Esophagus muscularis mucosa (tissue), 4 donors: ENCODE measurements around the gene CELF4. TPM values are rescaled to one million over a fixed set of nuclear protein-coding genes. Genes with fewer than 3 reads are reported as not detected.

Experiments
- DNase-seq: peaks from one replicate; pipeline ENCODE4 v3.0.0-alpha.2; 2017; ENCODE audit errors: extremely low spot score
- H3K27ac ChIP-seq, 4 donors: fragments of 200-600 bp; sonication (generic); replicated peaks in 1 of 4; 1 replicate in 3 of 4; 2 replicates in 1 of 4; pipeline ENCODE4 v1.5.1; 2016 to 2019; ENCODE audit warnings: mild to moderate bottlenecking in 1 of 4
- H3K27me3 ChIP-seq, 4 donors: fragments of 200-600 bp; sonication (generic); one replicate each; pipeline versions ENCODE4 v1.5.1 to v1.6.0; 2016 to 2019
- H3K36me3 ChIP-seq, 4 donors: fragments of 200-600 bp; sonication (generic); one replicate each; pipeline ENCODE4 v1.5.1; 2016 to 2019
- H3K4me1 ChIP-seq, 4 donors: fragments of 200-600 bp; sonication (generic); one replicate each; pipeline ENCODE4 v1.5.1; 2016 to 2019
- H3K4me3 ChIP-seq, 4 donors: fragments of 200-600 bp; sonication (generic); 1 replicate in 2 of 4; 2 replicates in 2 of 4; pipeline ENCODE4 v1.5.1; 2016 to 2019; ENCODE audit warnings: mild to moderate bottlenecking in 4 of 4, moderate library complexity in 1 of 4
- H3K9me3 ChIP-seq, 4 donors: fragments of 200-600 bp; sonication (generic); 1 replicate in 3 of 4; 2 replicates in 1 of 4; pipeline ENCODE4 v1.5.1; 2016 to 2019
- CTCF ChIP-seq, 3 experiments: fragments of 200-600 bp in 2 of 3; fragments of 450-650 bp in 1 of 3; sonication (generic) in 2 of 3; IDR thresholded peaks; one replicate each; pipeline ENCODE4 v1.5.1; 2017 to 2019; ENCODE audit warnings: antibody characterized with exemption in 3 of 3, mild to moderate bottlenecking in 2 of 3, moderate library complexity in 1 of 3
- EP300 ChIP-seq: sonication (generic); formaldehyde crosslinking; IDR thresholded peaks from one replicate; pipeline ENCODE4 v1.6.1; 2017; ENCODE audit warnings: antibody characterized with exemption
- POLR2A ChIP-seq: fragments of 450-650 bp; IDR thresholded peaks from one replicate; pipeline ENCODE4 v1.6.1; 2017; ENCODE audit warnings: antibody characterized with exemption, moderate library complexity, mild to moderate bottlenecking, low read depth
- POLR2AphosphoS5 ChIP-seq, 2 donors: sonication (generic); formaldehyde crosslinking; IDR thresholded peaks; one replicate each; pipeline ENCODE4 v1.6.1; 2017; ENCODE audit warnings: antibody characterized with exemption in 2 of 2
- WGBS: methylation state at CpG from one replicate; pipeline ENCODE4 v1.1.5; 2018; 5-methylcytosine and 5-hydroxymethylcytosine counted together
- intact Hi-C: fragments of 100-400 bp; cut with DNase I; formaldehyde crosslinking; loops from one replicate; pipeline ENCODE4 v1.15.1; 2023
- total RNA-seq, 4 donors: library from RNA; depleted of rRNA; stranded (reverse); fragments of >200 nt; gene quantifications; one replicate each; pipeline versions ENCODE4 v1.1.0 to v1.2.1, GENCODE V29; 2016

Gene CELF4
- total RNA-seq, 4 donors from 2014 or later, result 0.86 to 1.8 (median 1.7) TPM

- 72% methylated on average over 5 of the region's 11 CpGs for WGBS
- peaks cover 0 to 96% (median 2%) of the 10 kb centered on the region in 4 donors for H3K27me3 ChIP-seq
- H3K9me3 ChIP-seq, result no peaks in the 10 kb centered on the region
- H3K4me1 ChIP-seq, result no peaks in the 10 kb centered on the region
- H3K4me3 ChIP-seq, result no peak overlapping the region
- no peak for DNase-seq
- H3K36me3 ChIP-seq, result no peaks in the 10 kb centered on the region
- no peak for TF ChIP-seq POLR2A
- no peak for TF ChIP-seq EP300
- H3K27ac ChIP-seq, result no peak overlapping the region
- intact Hi-C loops, result no loop called here
Observed at GRCh38 chr18:37261246-37261840, 304.3 kb downstream of the CELF4 start.

GRCh38 chr18:37260367-37261093 is 305.1 kb downstream of the CELF4 start:
- no peak for DNase-seq
- WGBS, result 81% methylated on average over 10 of the region's 10 CpGs
- intact Hi-C loops, result no loop called here
- Histone ChIP-seq H3K9me3 (no peaks in the 10 kb centered on the region), H3K4me1 (no peaks in the 10 kb centered on the region), H3K36me3 (no peaks in the 10 kb centered on the region), H3K4me3 (no peak overlapping the region), H3K27me3 (peaks cover 0 to 96% (median 5%) of the 10 kb centered on the region in 4 donors), H3K27ac (no peak overlapping the region)
- TF ChIP-seq EP300 (no peak), POLR2AphosphoS5 (IDR thresholded peaks at IDR 0.05) (no peak), POLR2A (no peak), CTCF (IDR thresholded peaks at IDR 0.05) (no peak)

- H3K27ac ChIP-seq, result no peak overlapping the region
- peaks cover 0 to 1% (median 0%) of the 10 kb centered on the region in 4 donors for H3K4me1 ChIP-seq
- no peaks in the 10 kb centered on the region for H3K36me3 ChIP-seq
- no peak overlapping the region for H3K4me3 ChIP-seq
- no peaks in the 10 kb centered on the region for H3K9me3 ChIP-seq
- intact Hi-C loops, result no loop called here
- no peak for DNase-seq
- peaks cover 0 to 96% (median 8%) of the 10 kb centered on the region in 4 donors for H3K27me3 ChIP-seq
- no peak for TF ChIP-seq CTCF (IDR thresholded peaks at IDR 0.05)
- no peak for TF ChIP-seq EP300
- no peak for TF ChIP-seq POLR2A
- TF ChIP-seq POLR2AphosphoS5 (IDR thresholded peaks at IDR 0.05), result no peak
- WGBS, result 68% methylated on average over 5 of the region's 5 CpGs
Observed at GRCh38 chr18:37259711-37260110, 305.9 kb downstream of the CELF4 start.

GRCh38 chr18:37258819-37259218 is 306.8 kb downstream of the CELF4 start:
- Histone ChIP-seq H3K9me3 (no peaks in the 10 kb centered on the region), H3K27ac (no peak overlapping the region), H3K4me1 (peaks cover 3 to 10% (median 8%) of the 10 kb centered on the region in 4 donors), H3K36me3 (no peaks in the 10 kb centered on the region), H3K27me3 (peaks cover 0 to 97% (median 14%) of the 10 kb centered on the region in 4 donors), H3K4me3 (no peak overlapping the region)
- 52% methylated on average over 11 of the region's 11 CpGs for WGBS
- TF ChIP-seq POLR2A (no peak), POLR2AphosphoS5 (IDR thresholded peaks at IDR 0.05) (no peak), CTCF (IDR thresholded peaks at IDR 0.05) (no peak), EP300 (no peak)
- DNase-seq, result no peak
- intact Hi-C loops, result no loop called here

GRCh38 chr18:37258131-37258530 is 307.5 kb downstream of the CELF4 start:
- no peak for DNase-seq
- WGBS, result 47% methylated on average over 9 of the region's 9 CpGs
- no peak for TF ChIP-seq POLR2AphosphoS5 (IDR thresholded peaks at IDR 0.05)
- TF ChIP-seq CTCF (IDR thresholded peaks at IDR 0.05), result no peak
- no peak for TF ChIP-seq EP300
- TF ChIP-seq POLR2A, result no peak
- peaks cover 0 to 97% (median 20%) of the 10 kb centered on the region in 4 donors for H3K27me3 ChIP-seq
- H3K9me3 ChIP-seq, result no peaks in the 10 kb centered on the region
- no peak overlapping the region for H3K27ac ChIP-seq
- H3K4me3 ChIP-seq, result no peak overlapping the region
- H3K36me3 ChIP-seq, result no peaks in the 10 kb centered on the region
- peaks cover 3 to 16% (median 13%) of the 10 kb centered on the region in 4 donors for H3K4me1 ChIP-seq
- intact Hi-C loops, result no loop called here
